ENCODE measurements around the gene MOV10. TPM values are rescaled to one million over a fixed set of nuclear protein-coding genes. Genes with fewer than 3 reads are reported as not detected.
A peak's percentile ranks its signal among the peaks of the same experiment; 100 is the strongest.

MOV10 gene
- total and polyA plus RNA-seq, 8 donors, result 57.8 to 81.3 (median 71.3) TPM

DNA sequence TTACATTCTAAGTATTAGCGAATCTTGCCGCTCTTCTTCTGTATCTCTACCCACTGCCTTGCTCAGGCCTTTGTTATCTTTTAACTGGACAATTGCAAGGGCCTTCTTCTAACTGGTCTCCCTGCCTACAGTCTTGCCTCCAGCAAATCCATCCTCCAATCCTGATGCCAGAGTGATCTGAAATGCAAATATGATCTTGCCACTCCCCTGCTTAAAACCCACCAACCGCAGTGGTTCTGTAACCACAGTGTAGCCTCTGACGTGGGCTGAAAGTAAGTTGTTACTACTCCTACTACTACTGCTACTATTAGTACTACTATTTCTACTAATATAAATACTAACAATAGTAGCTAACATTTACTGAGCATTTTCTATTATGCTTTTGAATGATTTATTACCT, 12.4 kb downstream of the MOV10 start:
- TF ChIP-seq, protein P1, sequence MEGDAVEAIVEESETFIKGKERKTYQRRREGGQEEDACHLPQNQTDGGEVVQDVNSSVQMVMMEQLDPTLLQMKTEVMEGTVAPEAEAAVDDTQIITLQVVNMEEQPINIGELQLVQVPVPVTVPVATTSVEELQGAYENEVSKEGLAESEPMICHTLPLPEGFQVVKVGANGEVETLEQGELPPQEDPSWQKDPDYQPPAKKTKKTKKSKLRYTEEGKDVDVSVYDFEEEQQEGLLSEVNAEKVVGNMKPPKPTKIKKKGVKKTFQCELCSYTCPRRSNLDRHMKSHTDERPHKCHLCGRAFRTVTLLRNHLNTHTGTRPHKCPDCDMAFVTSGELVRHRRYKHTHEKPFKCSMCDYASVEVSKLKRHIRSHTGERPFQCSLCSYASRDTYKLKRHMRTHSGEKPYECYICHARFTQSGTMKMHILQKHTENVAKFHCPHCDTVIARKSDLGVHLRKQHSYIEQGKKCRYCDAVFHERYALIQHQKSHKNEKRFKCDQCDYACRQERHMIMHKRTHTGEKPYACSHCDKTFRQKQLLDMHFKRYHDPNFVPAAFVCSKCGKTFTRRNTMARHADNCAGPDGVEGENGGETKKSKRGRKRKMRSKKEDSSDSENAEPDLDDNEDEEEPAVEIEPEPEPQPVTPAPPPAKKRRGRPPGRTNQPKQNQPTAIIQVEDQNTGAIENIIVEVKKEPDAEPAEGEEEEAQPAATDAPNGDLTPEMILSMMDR (IDR thresholded peaks at IDR 0.05), result no peak
- peaks cover 0 to 30% of the 10 kb centered on the region in 2 donors for H3K36me3 ChIP-seq
- no peak overlapping the region for H3K27ac ChIP-seq
- H3K4me3 ChIP-seq, result no peak overlapping the region
- ATAC-seq, result no peak
- H3K9me3 ChIP-seq, result no peaks in the 10 kb centered on the region
- no peaks in the 10 kb centered on the region for H3K4me1 ChIP-seq
- intact Hi-C loops (cut with DNase I), result no loop called here
- DNase-seq, result no peak
- no peaks in the 10 kb centered on the region for H3K27me3 ChIP-seq

DNA sequence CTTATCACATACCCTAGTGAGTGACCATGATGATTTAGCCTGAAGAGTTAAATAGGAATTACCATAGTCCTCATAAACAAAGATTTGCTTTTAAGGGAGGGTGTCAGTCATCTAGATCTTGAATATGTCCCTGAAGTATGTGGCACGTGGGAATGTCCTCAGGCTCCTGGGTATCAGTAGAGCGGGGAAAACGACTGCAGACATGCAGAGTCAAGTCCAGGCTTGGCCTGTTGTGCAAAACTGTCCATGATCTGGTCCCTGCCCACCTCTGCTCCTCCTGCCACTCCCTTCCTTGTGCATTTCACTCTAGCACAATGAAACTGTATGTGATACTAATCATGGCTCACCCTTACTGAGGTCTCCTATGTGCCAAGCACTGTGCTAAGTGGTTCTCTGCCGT, 12.9 kb downstream of the MOV10 start:
- H3K4me1 ChIP-seq, result no peaks in the 10 kb centered on the region
- H3K9me3 ChIP-seq, result no peaks in the 10 kb centered on the region
- TF ChIP-seq, protein P1 (IDR thresholded peaks at IDR 0.05), result no peak
- no peak for ATAC-seq
- DNase-seq, result no peak
- no peaks in the 10 kb centered on the region for H3K27me3 ChIP-seq
- intact Hi-C loops (cut with DNase I), result no loop called here
- H3K27ac ChIP-seq, result no peak overlapping the region
- H3K36me3 ChIP-seq, result peaks cover 0 to 35% of the 10 kb centered on the region in 2 donors
- no peak overlapping the region for H3K4me3 ChIP-seq

DNA sequence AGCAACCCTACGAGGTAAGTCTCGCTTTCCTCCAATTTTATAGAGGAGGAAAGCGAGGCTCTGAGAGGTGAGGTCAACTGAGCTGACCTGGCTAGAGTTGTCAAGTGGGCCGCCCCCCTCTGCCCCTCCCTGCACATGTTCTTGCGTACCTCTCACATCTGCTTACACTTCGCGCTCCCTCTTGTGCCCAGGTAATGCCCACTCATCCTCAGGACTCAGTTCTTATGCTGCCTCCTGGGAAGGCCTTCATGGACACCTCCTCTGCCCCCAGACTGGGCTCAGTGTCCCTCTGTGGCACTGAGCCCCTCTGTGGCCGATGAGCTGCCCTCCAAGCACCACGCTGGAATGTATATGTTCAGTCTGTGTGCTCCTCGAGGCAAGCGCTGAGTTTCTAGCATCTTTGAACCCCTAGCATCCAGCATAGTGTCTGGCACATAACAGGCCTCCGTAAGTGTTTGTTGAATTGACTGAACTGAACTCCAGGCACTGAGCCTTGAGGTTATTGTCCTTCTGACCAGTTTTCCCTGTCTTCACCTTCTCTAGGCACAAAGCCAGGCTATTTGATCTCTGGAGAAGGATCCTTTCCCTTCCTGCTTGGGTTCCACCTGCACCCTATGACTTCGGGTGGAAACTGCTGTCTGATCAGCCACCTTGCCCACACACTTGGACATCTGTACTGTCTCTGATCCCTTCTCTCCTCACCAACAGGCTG, 13.5 kb downstream of the MOV10 start:
- intact Hi-C loops (cut with DNase I), result no loop called here
- DNase-seq (no peak), ATAC-seq (no peak)
- no peaks in the 10 kb centered on the region for H3K9me3 ChIP-seq
- H3K27ac ChIP-seq, result no peak overlapping the region
- H3K4me1 ChIP-seq, result no peaks in the 10 kb centered on the region
- H3K36me3 ChIP-seq, result peaks cover 0 to 41% of the 10 kb centered on the region in 2 donors
- no peak overlapping the region for H3K4me3 ChIP-seq
- no peaks in the 10 kb centered on the region for H3K27me3 ChIP-seq
- TF ChIP-seq, protein P1 (IDR thresholded peaks at IDR 0.05), result no peak

DNA sequence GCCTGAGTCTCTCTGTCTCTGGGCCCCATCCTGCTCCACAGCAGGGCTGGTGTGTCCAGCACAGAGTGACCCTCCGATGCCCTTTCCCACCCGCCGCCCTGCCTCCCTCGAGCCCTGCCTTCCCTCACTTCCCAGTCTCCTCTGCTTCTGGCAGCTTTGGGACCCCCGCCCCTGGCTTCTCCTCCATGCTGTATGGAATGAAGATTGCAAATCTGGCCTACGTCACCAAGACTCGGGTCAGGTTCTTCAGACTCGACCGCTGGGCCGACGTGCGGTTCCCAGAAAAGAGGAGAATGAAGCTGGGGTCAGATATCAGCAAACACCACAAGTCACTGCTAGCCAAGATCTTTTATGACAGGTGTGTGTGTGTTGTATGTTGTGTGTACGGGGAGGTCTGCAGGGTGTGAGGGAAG, 14.3 kb downstream of the MOV10 start:
- ATAC-seq, result no peak
- no peaks in the 10 kb centered on the region for H3K9me3 ChIP-seq
- TF ChIP-seq, protein P1 (IDR thresholded peaks at IDR 0.05), result no peak
- no peak overlapping the region for H3K27ac ChIP-seq
- peak in 1 of 4 donors; percentile 55 for DNase-seq
- H3K36me3 ChIP-seq, result peaks cover 0 to 46% of the 10 kb centered on the region in 2 donors
- H3K4me1 ChIP-seq, result no peaks in the 10 kb centered on the region
- H3K4me3 ChIP-seq, result no peak overlapping the region
- intact Hi-C loops (cut with DNase I), result no loop called here
- H3K27me3 ChIP-seq, result no peaks in the 10 kb centered on the region

DNA sequence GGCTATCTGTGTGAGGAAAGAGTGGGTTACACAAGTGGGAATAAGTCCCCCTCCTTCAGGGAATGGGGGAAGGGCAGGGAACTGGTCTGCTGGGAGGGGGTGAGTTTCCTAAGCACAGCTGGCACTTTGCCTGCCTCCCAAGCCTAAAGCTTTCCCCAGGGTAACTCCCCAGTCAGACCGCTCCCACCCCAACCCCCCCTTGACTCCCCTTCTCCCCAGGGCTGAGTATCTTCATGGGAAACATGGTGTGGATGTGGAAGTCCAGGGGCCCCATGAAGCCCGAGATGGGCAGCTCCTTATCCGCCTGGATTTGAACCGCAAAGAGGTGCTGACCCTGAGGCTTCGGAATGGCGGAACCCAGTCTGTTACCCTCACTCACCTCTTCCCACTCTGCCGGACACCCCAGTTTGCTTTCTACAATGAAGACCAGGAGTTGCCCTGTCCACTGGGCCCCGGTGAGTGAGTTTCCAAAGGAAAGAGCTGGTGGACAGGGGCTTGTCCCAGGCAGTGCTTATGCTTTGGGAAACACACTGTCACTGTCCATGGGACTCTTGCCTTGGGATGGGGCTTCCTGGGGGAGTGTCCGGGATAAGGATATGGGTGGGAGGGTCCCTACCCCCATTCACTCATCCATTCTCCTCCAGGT, 14.9 kb downstream of the MOV10 start:
- ATAC-seq (no peak), DNase-seq (no peak)
- H3K9me3 ChIP-seq, result no peaks in the 10 kb centered on the region
- intact Hi-C loops (cut with DNase I), result no loop called here
- H3K27ac ChIP-seq, result no peak overlapping the region
- H3K4me1 ChIP-seq, result no peaks in the 10 kb centered on the region
- TF ChIP-seq, protein P1 (IDR thresholded peaks at IDR 0.05), result no peak
- peaks cover 0 to 51% of the 10 kb centered on the region in 2 donors for H3K36me3 ChIP-seq
- H3K27me3 ChIP-seq, result no peaks in the 10 kb centered on the region
- H3K4me3 ChIP-seq, result no peak overlapping the region

Measured in left lung (tissue), 10 donors.